Cardiac septum (tissue), 1 donor: Measurements from ENCODE around the gene THSD1. TPM values are rescaled to one million over a fixed set of nuclear protein-coding genes. Genes with fewer than 3 reads are reported as not detected.
"Not testable (repeated sequence)": the region's sequence is repeated elsewhere in the genome, so short reads cannot be mapped to it uniquely, and the experiment has no call there.

Source experiments
- DNase-seq: peaks from one replicate; pipeline ENCODE4 v3.0.0-alpha.2; 2020; ENCODE audit warnings: low spot score
- intact Hi-C: fragments of 100-400 bp; cut with DNase I; formaldehyde crosslinking; loops from one replicate; pipeline ENCODE4 v1.14.0; 2022
- total RNA-seq: library from RNA; stranded (reverse); fragmentation: NEBNext Ultra II Directional; extraction: Animal tissue kit (Norgen Biotek cat#: 25700); gene quantifications from one replicate; pipeline ENCODE4 v1.2.1, GENCODE V29; 2021
- donor health status: DM: no; HTN: no; CAD: no.

Gene THSD1
- total RNA-seq, 1 donor from 2014 or later, result 6.8 TPM

- intact Hi-C loops, result no loop called here
- DNase-seq, result no peak
These were observed 8.1 kb upstream of the THSD1 start for GRCh38 chr13:52414051-52414450.

- DNase-seq, result no peak
- intact Hi-C loops, result no loop called here
These were observed 6.2 kb upstream of the THSD1 start for GRCh38 chr13:52412128-52412527.

GRCh38 chr13:52411629-52412028, 5.7 kb upstream of the THSD1 start:
- DNase-seq, result no peak
- intact Hi-C loops, result no loop called here

GRCh38 chr13:52408071-52408658, 2.2 kb upstream of the THSD1 start:
- intact Hi-C loops, DNase-seq: not testable (repeated sequence)

GRCh38 chr13:52407436-52407835, 1.5 kb upstream of the THSD1 start:
- intact Hi-C loops, result loop anchor here (2.0 kb wide), 1 partner anchor 43 kb away; the partner anchor contains the start of gene VPS36
- not testable (repeated sequence) for DNase-seq

GRCh38 chr13:52406629-52407028, 657 bp upstream of the THSD1 start:
- intact Hi-C loops, result loop anchor here (2.0 kb wide), 1 partner anchor 44 kb away; the partner anchor contains the start of gene VPS36
- no peak for DNase-seq

- no peak for DNase-seq
- intact Hi-C loops, result no loop called here
These were observed 604 bp downstream of the THSD1 start for GRCh38 chr13:52405369-52405766.

- intact Hi-C loops, result no loop called here
These were observed 6.3 kb downstream of the THSD1 start for GRCh38 chr13:52399708-52400107.

GRCh38 chr13:52399046-52399445, 6.9 kb downstream of the THSD1 start:
- intact Hi-C loops, result no loop called here

More at GRCh38 chr13:52399708-52400107, 6.3 kb downstream of the THSD1 start:
- DNase-seq, result no peak

GRCh38 chr13:52395704-52396103, 10.3 kb downstream of the THSD1 start:
- intact Hi-C loops, result no loop called here
- no peak for DNase-seq

More at GRCh38 chr13:52399046-52399445, 6.9 kb downstream of the THSD1 start:
- DNase-seq, result no peak

GRCh38 chr13:52394586-52394985, 11.4 kb downstream of the THSD1 start:
- DNase-seq, result no peak
- intact Hi-C loops, result no loop called here

- no peak for DNase-seq
- intact Hi-C loops, result no loop called here
These were observed 12.2 kb downstream of the THSD1 start for GRCh38 chr13:52393572-52394357.

GRCh38 chr13:52387721-52388120, 18.3 kb downstream of the THSD1 start:
- intact Hi-C loops, result no loop called here

GRCh38 chr13:52385870-52386269, 20.1 kb downstream of the THSD1 start:
- DNase-seq, result no peak
- intact Hi-C loops, result no loop called here

More at GRCh38 chr13:52387721-52388120, 18.3 kb downstream of the THSD1 start:
- DNase-seq, result no peak

- intact Hi-C loops, result no loop called here
- DNase-seq, result no peak
These were observed 22.6 kb downstream of the THSD1 start for GRCh38 chr13:52383366-52383765.

GRCh38 chr13:52378312-52378711, 27.7 kb downstream of the THSD1 start:
- DNase-seq, result no peak
- intact Hi-C loops, result no loop called here

GRCh38 chr13:52377898-52378297, 28.1 kb downstream of the THSD1 start:
- DNase-seq, result no peak
- intact Hi-C loops, result no loop called here

- intact Hi-C loops, result no loop called here
- DNase-seq, result no peak
These were observed 31.0 kb downstream of the THSD1 start for GRCh38 chr13:52374873-52375411.

GRCh38 chr13:52374389-52374788, 31.6 kb downstream of the THSD1 start:
- intact Hi-C loops, result no loop called here
- DNase-seq, result no peak

- DNase-seq, intact Hi-C loops: not testable (repeated sequence)
These were observed 32.7 kb downstream of the THSD1 start for GRCh38 chr13:52373277-52373676.
